H1 (cell line): ENCODE results near the gene TOB2. TPM values are rescaled to one million over a fixed set of nuclear protein-coding genes. Genes with fewer than 3 reads are reported as not detected.

Experiments
- BCL11A ChIP-seq, 2 experiments: IDR thresholded peaks; one replicate each; pipeline ENCODE4 v1.6.1; 2011; ENCODE audit warnings: low read depth in 2 of 2, low read length in 2 of 2, mild to moderate bottlenecking in 2 of 2
- BRCA1 ChIP-seq: IDR thresholded peaks from 2 replicates; pipeline ENCODE4 v1.6.1; 2012; ENCODE audit warnings: low read depth, low read length, improper control_type of control experiment
- CEBPB ChIP-seq: IDR thresholded peaks from 2 replicates; pipeline ENCODE4 v1.6.1; 2012; ENCODE audit warnings: low read depth, low read length
- CHD1 ChIP-seq: IDR thresholded peaks from 2 replicates; pipeline ENCODE4 v1.6.1; 2012; ENCODE audit warnings: low read depth, low read length, improper control_type of control experiment
- CTBP2 ChIP-seq: IDR thresholded peaks from 2 replicates; pipeline ENCODE4 v1.7.0; 2011; ENCODE audit warnings: borderline replicate concordance, mild to moderate bottlenecking, moderate library complexity, mixed read lengths, low read length; ENCODE audit not compliant: insufficient read depth, insufficient read length
- HDAC2 ChIP-seq, 2 experiments: fragments of 300-600 bp in 1 of 2; sonication (generic) in 1 of 2; IDR thresholded peaks; 2 replicates each; pipeline ENCODE4 v1.6.1; 2011 to 2012; ENCODE audit warnings: low read depth in 2 of 2, low read length in 2 of 2, mild to moderate bottlenecking in 2 of 2, moderate library complexity in 2 of 2, borderline replicate concordance in 1 of 2, inconsistent platforms in 1 of 2
- MAFK ChIP-seq: IDR thresholded peaks from 2 replicates; pipeline ENCODE4 v1.6.1; 2012; ENCODE audit warnings: low read depth, mild to moderate bottlenecking, improper control_type of control experiment, low read length
- POLR2A ChIP-seq, 2 experiments: IDR thresholded peaks; 1 replicate in 1 of 2; 2 replicates in 1 of 2; pipeline ENCODE4 v1.6.1; 2011; ENCODE audit warnings: low read depth in 2 of 2, low read length in 2 of 2, mild to moderate bottlenecking in 2 of 2; ENCODE audit errors: control extremely low read depth in 1 of 2
- SIN3A ChIP-seq, 2 experiments: IDR thresholded peaks in 1 of 2; conservative IDR thresholded peaks in 1 of 2; 2 replicates each; pipeline ENCODE4 v1.6.1; 2011 to 2012; ENCODE audit warnings: low read length in 2 of 2, improper control_type of control experiment in 1 of 2, low read depth in 1 of 2, mild to moderate bottlenecking in 1 of 2
- TEAD4 ChIP-seq: IDR thresholded peaks from 2 replicates; pipeline ENCODE4 v1.6.1; 2012; ENCODE audit warnings: low read depth, low read length, inconsistent platforms, mixed read lengths
- polyA plus RNA-seq, 7 experiments: library from polyadenylated mRNA; depleted of rRNA in 3 of 7; stranded (reverse) in 5 of 7; unstranded in 2 of 7; fragments of >200 nt in 5 of 7; fragments of 200-250 nt in 2 of 7; gene quantifications; 1 replicate in 5 of 7; 2 replicates in 1 of 7; 4 replicates in 1 of 7; pipeline versions ENCODE4 v1.2.1 to v1.2.3, GENCODE V29; 2011 to 2013; ENCODE audit warnings: missing spikeins in 2 of 7, mixed read lengths in 2 of 7
- total RNA-seq: library from RNA; stranded (reverse); fragmentation: NEBNext Ultra II Directional; extraction: Animal tissue kit (Norgen Biotek cat#: 25700); gene quantifications from 2 replicates; pipeline ENCODE4 v1.2.1, GENCODE V29; 2021
- TF ChIP-seq, protein P1 (sequence below): fragments of 300-600 bp; sonication (generic); IDR thresholded peaks from 2 replicates; pipeline ENCODE4 v1.7.1; 2012; ENCODE audit warnings: low read length, moderate library complexity, mild to moderate bottlenecking, inconsistent platforms; ENCODE audit not compliant: insufficient replicate concordance

The TOB2 gene
- total and polyA plus RNA-seq, 2 of the 8 experiments (the other 6 are each of a cell fraction or from before 2014, with no cell fraction given) = 27.0 to 54.1 TPM

DNA sequence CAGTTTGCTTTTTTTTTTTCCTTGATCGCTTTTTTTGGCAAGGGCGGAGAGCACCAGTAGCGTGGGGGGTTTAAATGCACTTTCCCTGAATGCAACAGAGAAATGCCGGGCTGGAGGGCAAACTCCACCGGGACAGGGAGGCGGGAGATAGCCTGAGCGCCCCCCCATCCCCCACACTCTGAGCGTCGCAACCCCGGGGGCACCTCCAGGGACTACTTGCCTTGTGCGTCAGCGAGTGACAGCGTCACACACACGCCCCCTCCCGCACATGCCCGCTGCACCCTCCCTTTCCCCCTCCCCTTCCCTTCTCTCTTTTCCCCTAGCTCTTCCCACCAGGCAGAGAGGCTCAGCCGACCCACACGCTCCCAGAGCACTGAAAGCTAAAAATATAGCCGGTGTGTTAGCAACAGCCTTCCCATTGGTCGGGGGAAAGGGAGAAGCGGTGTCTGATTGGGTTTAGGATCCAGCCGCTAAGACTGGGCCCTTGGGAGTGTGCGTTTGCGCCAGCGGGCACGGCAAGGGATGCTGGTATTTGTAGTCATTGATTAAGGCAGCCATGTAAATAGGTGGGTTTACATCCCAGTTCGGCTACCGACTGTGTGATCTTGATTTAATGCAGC lies 1.7 kb upstream of the TOB2 start (continued):
- 0 out of 4 replicates have a peak, but pooled peaks of 1 of the 2 experiments have one; percentile 77 for TF ChIP-seq HDAC2 (IDR thresholded peaks at IDR 0.05; ENCODE audit: borderline replicate concordance in 1 of 2, low read depth in 2 of 2, low read length in 2 of 2)
- peak in 1 of 2 experiments; percentile 40; a peak in 1 of 3 replicates for TF ChIP-seq POLR2A (IDR thresholded peaks at IDR 0.05; ENCODE audit: control extremely low read depth in 1 of 2, low read depth in 2 of 2, low read length in 2 of 2)
- TF ChIP-seq CEBPB = no peak
- TF ChIP-seq CHD1 = no peak
- TF ChIP-seq BCL11A (IDR thresholded peaks at IDR 0.05; ENCODE audit: low read depth in 2 of 2, low read length in 2 of 2) = no peak
- peak; percentile 59 for TF ChIP-seq TEAD4
- TF ChIP-seq CTBP2 = no peak
- peak; percentile 91 to 92; a peak in 3 of 4 replicates for TF ChIP-seq SIN3A (conservative IDR thresholded peaks at IDR 0.05 in 1 of 2, IDR thresholded peaks at IDR 0.05 in 1 of 2; ENCODE audit: low read depth in 1 of 2, low read length in 2 of 2)
- TF ChIP-seq MAFK = no peak
- TF ChIP-seq, protein P1, sequence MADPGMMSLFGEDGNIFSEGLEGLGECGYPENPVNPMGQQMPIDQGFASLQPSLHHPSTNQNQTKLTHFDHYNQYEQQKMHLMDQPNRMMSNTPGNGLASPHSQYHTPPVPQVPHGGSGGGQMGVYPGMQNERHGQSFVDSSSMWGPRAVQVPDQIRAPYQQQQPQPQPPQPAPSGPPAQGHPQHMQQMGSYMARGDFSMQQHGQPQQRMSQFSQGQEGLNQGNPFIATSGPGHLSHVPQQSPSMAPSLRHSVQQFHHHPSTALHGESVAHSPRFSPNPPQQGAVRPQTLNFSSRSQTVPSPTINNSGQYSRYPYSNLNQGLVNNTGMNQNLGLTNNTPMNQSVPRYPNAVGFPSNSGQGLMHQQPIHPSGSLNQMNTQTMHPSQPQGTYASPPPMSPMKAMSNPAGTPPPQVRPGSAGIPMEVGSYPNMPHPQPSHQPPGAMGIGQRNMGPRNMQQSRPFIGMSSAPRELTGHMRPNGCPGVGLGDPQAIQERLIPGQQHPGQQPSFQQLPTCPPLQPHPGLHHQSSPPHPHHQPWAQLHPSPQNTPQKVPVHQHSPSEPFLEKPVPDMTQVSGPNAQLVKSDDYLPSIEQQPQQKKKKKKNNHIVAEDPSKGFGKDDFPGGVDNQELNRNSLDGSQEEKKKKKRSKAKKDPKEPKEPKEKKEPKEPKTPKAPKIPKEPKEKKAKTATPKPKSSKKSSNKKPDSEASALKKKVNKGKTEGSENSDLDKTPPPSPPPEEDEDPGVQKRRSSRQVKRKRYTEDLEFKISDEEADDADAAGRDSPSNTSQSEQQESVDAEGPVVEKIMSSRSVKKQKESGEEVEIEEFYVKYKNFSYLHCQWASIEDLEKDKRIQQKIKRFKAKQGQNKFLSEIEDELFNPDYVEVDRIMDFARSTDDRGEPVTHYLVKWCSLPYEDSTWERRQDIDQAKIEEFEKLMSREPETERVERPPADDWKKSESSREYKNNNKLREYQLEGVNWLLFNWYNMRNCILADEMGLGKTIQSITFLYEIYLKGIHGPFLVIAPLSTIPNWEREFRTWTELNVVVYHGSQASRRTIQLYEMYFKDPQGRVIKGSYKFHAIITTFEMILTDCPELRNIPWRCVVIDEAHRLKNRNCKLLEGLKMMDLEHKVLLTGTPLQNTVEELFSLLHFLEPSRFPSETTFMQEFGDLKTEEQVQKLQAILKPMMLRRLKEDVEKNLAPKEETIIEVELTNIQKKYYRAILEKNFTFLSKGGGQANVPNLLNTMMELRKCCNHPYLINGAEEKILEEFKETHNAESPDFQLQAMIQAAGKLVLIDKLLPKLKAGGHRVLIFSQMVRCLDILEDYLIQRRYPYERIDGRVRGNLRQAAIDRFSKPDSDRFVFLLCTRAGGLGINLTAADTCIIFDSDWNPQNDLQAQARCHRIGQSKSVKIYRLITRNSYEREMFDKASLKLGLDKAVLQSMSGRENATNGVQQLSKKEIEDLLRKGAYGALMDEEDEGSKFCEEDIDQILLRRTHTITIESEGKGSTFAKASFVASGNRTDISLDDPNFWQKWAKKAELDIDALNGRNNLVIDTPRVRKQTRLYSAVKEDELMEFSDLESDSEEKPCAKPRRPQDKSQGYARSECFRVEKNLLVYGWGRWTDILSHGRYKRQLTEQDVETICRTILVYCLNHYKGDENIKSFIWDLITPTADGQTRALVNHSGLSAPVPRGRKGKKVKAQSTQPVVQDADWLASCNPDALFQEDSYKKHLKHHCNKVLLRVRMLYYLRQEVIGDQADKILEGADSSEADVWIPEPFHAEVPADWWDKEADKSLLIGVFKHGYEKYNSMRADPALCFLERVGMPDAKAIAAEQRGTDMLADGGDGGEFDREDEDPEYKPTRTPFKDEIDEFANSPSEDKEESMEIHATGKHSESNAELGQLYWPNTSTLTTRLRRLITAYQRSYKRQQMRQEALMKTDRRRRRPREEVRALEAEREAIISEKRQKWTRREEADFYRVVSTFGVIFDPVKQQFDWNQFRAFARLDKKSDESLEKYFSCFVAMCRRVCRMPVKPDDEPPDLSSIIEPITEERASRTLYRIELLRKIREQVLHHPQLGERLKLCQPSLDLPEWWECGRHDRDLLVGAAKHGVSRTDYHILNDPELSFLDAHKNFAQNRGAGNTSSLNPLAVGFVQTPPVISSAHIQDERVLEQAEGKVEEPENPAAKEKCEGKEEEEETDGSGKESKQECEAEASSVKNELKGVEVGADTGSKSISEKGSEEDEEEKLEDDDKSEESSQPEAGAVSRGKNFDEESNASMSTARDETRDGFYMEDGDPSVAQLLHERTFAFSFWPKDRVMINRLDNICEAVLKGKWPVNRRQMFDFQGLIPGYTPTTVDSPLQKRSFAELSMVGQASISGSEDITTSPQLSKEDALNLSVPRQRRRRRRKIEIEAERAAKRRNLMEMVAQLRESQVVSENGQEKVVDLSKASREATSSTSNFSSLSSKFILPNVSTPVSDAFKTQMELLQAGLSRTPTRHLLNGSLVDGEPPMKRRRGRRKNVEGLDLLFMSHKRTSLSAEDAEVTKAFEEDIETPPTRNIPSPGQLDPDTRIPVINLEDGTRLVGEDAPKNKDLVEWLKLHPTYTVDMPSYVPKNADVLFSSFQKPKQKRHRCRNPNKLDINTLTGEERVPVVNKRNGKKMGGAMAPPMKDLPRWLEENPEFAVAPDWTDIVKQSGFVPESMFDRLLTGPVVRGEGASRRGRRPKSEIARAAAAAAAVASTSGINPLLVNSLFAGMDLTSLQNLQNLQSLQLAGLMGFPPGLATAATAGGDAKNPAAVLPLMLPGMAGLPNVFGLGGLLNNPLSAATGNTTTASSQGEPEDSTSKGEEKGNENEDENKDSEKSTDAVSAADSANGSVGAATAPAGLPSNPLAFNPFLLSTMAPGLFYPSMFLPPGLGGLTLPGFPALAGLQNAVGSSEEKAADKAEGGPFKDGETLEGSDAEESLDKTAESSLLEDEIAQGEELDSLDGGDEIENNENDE = no peak
- TF ChIP-seq BRCA1 = no peak
